Fibroblast of lung (primary cell): ENCODE results near the gene XYLT1.

Experiments used
- CTCF ChIP-seq, 2 donors: IDR thresholded peaks in 1 of 2; conservative IDR thresholded peaks in 1 of 2; 1 replicate in 1 of 2; 2 replicates in 1 of 2; pipeline ENCODE4 v1.5.1; 2011 to 2012; ENCODE audit warnings: low read length in 2 of 2, control low read depth in 1 of 2, inconsistent platforms in 1 of 2, low read depth in 1 of 2, mild to moderate bottlenecking in 1 of 2
- EZH2 ChIP-seq: IDR thresholded peaks from 2 replicates; pipeline ENCODE4 v1.5.1; 2012; ENCODE audit warnings: low read length, control low read depth, mild to moderate bottlenecking; ENCODE audit errors: missing control alignments

GRCh38 chr16:17160285-17160853 lies 310.4 kb downstream of the XYLT1 start:
- no peak for TF ChIP-seq CTCF (conservative IDR thresholded peaks at IDR 0.05 in 1 of 2, IDR thresholded peaks at IDR 0.05 in 1 of 2; ENCODE audit: low read depth in 1 of 2, low read length in 2 of 2)
- TF ChIP-seq EZH2 = no peak
